ENCODE results near the gene MTX1. TPM values are rescaled to one million over a fixed set of nuclear protein-coding genes. Genes with fewer than 3 reads are reported as not detected.
"Not testable (repeated sequence)": the region's sequence is repeated elsewhere in the genome, so short reads cannot be mapped to it uniquely, and the experiment has no call there.

Gene MTX1
- total RNA-seq, 1 donor from 2014 or later: 23.9 TPM

DNA sequence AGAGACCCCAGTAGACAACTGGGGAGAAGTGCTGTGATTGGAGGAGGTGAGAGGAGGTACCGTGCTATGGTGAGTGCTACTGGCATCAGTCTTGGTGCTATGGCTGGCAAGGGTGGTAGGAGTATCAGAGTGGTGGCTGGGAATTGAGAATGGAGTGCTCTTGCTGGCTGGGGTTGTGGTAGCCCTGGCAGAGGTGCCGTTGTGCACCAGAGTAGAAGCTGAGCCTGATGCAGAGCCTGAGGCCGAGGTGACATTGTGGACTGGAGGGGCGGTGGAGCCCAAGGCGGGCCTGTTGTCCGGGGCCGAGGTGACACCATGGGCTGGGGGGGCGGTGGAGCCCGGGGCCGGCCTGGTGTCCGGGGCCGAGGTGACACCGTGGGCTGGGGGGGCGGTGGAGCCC is 20.2 kb upstream of the MTX1 start:
- TF ChIP-seq, protein P1, sequence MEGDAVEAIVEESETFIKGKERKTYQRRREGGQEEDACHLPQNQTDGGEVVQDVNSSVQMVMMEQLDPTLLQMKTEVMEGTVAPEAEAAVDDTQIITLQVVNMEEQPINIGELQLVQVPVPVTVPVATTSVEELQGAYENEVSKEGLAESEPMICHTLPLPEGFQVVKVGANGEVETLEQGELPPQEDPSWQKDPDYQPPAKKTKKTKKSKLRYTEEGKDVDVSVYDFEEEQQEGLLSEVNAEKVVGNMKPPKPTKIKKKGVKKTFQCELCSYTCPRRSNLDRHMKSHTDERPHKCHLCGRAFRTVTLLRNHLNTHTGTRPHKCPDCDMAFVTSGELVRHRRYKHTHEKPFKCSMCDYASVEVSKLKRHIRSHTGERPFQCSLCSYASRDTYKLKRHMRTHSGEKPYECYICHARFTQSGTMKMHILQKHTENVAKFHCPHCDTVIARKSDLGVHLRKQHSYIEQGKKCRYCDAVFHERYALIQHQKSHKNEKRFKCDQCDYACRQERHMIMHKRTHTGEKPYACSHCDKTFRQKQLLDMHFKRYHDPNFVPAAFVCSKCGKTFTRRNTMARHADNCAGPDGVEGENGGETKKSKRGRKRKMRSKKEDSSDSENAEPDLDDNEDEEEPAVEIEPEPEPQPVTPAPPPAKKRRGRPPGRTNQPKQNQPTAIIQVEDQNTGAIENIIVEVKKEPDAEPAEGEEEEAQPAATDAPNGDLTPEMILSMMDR (IDR thresholded peaks at IDR 0.05): no peak
- no peak overlapping the region for H3K27ac ChIP-seq
- H3K36me3 ChIP-seq: no peaks in the 10 kb centered on the region
- H3K27me3 ChIP-seq: no peaks in the 10 kb centered on the region
- peaks cover 0 to 2% of the 10 kb centered on the region in 2 donors for H3K4me1 ChIP-seq
- DNase-seq (ENCODE audit: low spot score in 2 of 2): no peak
- H3K9me3 ChIP-seq: no peaks in the 10 kb centered on the region
- H3K4me3 ChIP-seq: no peak overlapping the region
- intact Hi-C loops (cut with DNase I): no loop called here

DNA sequence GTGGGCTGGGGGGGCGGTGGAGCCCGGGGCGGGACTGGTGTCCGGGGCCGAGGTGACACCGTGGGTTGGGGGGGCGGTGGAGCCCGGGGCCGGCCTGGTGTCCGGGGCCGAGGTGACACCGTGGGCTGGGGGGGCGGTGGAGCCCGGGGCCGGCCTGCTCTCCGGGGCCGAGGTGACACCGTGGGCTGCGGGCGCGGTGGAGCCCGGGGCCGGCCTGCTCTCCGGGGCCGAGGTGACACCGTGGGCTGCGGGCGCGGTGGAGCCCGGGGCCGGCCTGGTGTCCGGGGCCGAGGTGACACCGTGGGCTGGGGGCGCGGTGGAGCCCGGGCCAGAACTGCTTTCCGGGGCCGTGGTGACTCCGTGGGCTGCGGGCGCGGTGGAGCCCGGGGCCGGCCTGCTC is 18.6 kb upstream of the MTX1 start:
- not testable (repeated sequence) for DNase-seq (ENCODE audit: low spot score in 2 of 2); H3K9me3 ChIP-seq

DNA sequence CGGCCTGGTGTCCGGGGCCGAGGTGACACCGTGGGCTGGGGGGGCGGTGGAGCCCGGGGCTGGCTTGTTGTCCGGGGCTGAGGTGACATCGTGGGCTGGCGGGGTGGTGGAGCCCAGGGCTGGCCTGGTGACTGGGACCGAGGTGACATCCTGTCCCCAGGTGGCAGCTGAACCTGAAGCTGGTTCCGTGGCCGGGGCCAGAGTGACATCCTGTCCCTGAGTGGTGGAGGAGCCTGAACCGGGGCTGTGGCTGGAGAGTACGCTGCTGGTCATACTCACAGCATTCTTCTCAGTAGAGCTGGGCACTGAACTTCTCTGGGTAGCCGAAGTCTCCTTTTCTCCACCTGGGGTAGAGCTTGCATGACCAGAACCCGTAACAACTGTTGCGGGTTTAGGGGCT is 16.6 kb upstream of the MTX1 start:
- H3K27me3 ChIP-seq: no peaks in the 10 kb centered on the region
- H3K27ac ChIP-seq: peak overlapping the region; percentile 84 to 87
- no peaks in the 10 kb centered on the region for H3K9me3 ChIP-seq
- TF ChIP-seq, protein P1 (IDR thresholded peaks at IDR 0.05): no peak
- no peak overlapping the region for H3K4me3 ChIP-seq
- no peak for DNase-seq (ENCODE audit: low spot score in 2 of 2)
- peaks cover 19 to 20% of the 10 kb centered on the region in 2 donors for H3K4me1 ChIP-seq
- peaks cover 0 to 2% of the 10 kb centered on the region in 2 donors for H3K36me3 ChIP-seq
- intact Hi-C loops (cut with DNase I): loop anchor here (5.0 kb wide), 1 partner anchor 130 kb away; the partner anchor contains the start of gene RUSC1

More for the DNA sequence above, 18.6 kb upstream of the MTX1 start:
- H3K4me1 ChIP-seq: peaks cover 11 to 14% of the 10 kb centered on the region in 2 donors
- H3K27me3 ChIP-seq, H3K27ac ChIP-seq, H3K4me3 ChIP-seq, H3K36me3 ChIP-seq: not testable (repeated sequence)
- intact Hi-C loops (cut with DNase I): loop anchor here (5.0 kb wide), 1 partner anchor 132 kb away; the partner anchor contains the start of gene RUSC1

DNA sequence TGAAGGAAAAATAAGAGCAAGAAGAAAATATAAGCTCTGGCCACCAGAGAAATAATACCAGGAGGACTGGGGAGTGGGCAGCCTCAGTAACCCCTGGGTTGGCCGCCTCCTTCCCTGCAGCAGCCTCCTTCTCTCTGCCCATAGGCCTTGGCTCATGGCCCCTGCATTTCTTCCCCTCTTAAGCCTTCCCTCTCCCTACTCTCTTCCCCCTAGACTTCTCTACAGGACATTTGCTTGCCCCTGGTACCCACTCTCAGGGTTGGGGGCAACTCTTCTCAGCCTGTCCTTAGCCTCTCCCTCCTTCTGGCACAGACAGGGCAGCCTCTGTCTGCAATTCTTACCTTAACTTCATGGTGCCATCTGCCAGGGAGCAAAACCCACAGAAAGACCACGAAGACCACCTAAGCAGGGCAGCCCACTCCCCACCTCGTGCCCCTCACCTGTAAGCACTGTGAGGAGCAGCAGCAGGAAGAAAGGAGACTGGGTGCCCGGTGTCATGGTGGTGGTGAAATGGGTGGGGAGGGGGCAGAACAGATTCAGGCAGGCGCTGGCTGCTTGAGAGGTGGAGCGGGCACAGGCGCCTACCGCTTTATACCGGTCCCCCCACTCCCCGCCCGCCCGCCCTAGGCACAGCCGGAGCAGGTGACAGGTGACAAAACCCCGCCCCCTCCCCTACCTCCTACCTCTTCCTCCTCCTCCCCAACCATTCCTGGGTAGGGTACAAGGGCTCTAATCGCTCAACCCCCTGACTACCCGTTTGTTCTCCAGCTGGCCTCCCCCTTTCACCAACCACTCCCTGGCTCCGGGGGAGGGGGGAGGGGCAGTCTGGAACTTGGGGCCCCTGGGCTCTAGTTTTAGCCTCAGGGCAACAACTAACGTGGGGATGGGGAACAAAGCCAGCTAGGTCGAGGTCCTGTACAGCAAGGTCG is 15.9 kb upstream of the MTX1 start:
- no peak for DNase-seq (ENCODE audit: low spot score in 2 of 2)
- H3K27ac ChIP-seq: peak overlapping the region; percentile 84 to 87
- H3K27me3 ChIP-seq: no peaks in the 10 kb centered on the region
- peaks cover 0 to 9% of the 10 kb centered on the region in 2 donors for H3K36me3 ChIP-seq
- TF ChIP-seq, protein P1 (IDR thresholded peaks at IDR 0.05): no peak
- peaks cover 19 to 20% of the 10 kb centered on the region in 2 donors for H3K4me1 ChIP-seq
- no peaks in the 10 kb centered on the region for H3K9me3 ChIP-seq
- peak overlapping the region; percentile 59 to 69 for H3K4me3 ChIP-seq
- intact Hi-C loops (cut with DNase I): loop anchor here (1.0 to 5.0 kb wide), 3 partner anchors 16 to 130 kb away; partner anchors contain the start of genes MTX1 and RUSC1

DNA sequence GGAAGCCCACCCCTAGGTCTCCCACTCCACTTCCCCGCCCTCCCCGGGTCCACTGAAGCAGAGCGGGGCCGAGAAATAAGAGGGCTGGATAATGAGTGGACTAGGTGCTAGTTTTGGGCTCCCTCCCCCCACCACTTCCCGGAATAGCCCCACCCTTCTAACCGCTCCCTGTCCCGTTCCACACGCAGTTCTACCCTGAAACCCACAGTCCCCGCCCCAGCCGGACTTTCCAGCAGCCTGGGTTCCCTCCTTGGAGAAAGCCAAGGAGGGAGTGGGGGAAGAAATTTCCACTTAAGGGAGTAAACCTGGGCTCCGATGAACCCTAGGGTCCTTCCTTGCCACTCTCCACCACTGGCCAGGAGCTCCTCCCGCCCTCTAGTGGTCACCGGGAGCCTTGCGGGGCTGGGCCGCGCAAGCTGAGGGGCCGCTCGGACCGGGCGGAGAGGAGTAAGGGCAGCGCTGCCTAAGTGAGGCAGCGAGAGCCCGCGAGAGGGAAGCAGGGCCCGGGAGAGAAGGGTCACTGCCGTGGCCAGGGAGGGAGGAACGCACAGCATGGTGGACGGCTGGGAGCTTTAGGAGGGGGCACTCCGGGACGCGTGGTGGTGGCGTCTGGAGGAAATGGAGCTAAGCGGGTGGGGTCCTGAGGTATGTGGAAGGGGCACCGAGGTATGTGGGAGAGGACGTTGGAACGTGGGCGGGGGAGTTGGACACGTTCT is 15.1 kb upstream of the MTX1 start:
- H3K27me3 ChIP-seq: no peaks in the 10 kb centered on the region
- no peaks in the 10 kb centered on the region for H3K9me3 ChIP-seq
- TF ChIP-seq, protein P1 (IDR thresholded peaks at IDR 0.05): peak; percentile 96 to 99 (median 98)
- H3K4me1 ChIP-seq: peaks cover 19 to 20% of the 10 kb centered on the region in 2 donors
- H3K4me3 ChIP-seq: peak overlapping the region; percentile 59 to 69
- peak overlapping the region; percentile 84 to 87 for H3K27ac ChIP-seq
- peak; percentile 61 to 94 for DNase-seq (ENCODE audit: low spot score in 2 of 2)
- peaks cover 0 to 17% of the 10 kb centered on the region in 2 donors for H3K36me3 ChIP-seq
- intact Hi-C loops (cut with DNase I): loop anchor here (1.0 to 5.0 kb wide), 3 partner anchors 15 to 129 kb away; partner anchors contain the start of genes MTX1 and RUSC1

DNA sequence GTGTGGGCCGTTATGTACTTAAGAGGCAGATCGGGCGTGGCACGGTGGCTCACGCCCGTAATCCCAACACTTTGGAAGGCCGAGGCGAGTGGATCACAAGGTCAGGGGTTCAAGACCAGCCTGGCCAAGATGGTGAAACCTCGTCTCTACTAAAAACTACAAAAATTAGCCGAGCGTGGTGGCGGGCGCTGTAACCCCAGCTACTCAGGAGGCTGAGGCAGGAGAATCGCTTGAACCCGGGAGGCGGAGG is 14.6 kb upstream of the MTX1 start:
- DNase-seq (ENCODE audit: low spot score in 2 of 2); H3K27me3 ChIP-seq; H3K9me3 ChIP-seq: not testable (repeated sequence)
- peaks cover 0 to 18% of the 10 kb centered on the region in 2 donors for H3K36me3 ChIP-seq
- peaks cover 19 to 20% of the 10 kb centered on the region in 2 donors for H3K4me1 ChIP-seq
- peak overlapping the region; percentile 59 to 69 for H3K4me3 ChIP-seq
- intact Hi-C loops (cut with DNase I): loop anchor here (1.0 to 5.0 kb wide), 3 partner anchors 14 to 128 kb away; partner anchors contain the start of genes MTX1 and RUSC1
- H3K27ac ChIP-seq: peak overlapping the region; percentile 84 to 87

Measured in ascending aorta (tissue), 2 donors.